ENCODE results near the gene CATSPERE. TPM values are rescaled to one million over a fixed set of nuclear protein-coding genes. Genes with fewer than 3 reads are reported as not detected.
"Not testable (repeated sequence)": the region's sequence is repeated elsewhere in the genome, so short reads cannot be mapped to it uniquely, and the experiment has no call there.

CATSPERE gene
- total and polyA plus RNA-seq, 8 donors, result 0.31 to 4.6 (median 0.63) TPM; not detected in 4

GRCh38 chr1:244665771-244666217 is 204.7 kb downstream of the CATSPERE start:
- no peak overlapping the region for H3K27ac ChIP-seq
- no peak overlapping the region for H3K4me3 ChIP-seq
- 70 to 79% (median 73%) methylated on average over 4 of the region's 4 CpGs for WGBS, 5 donors
- H3K9me3 ChIP-seq, result no peaks in the 10 kb centered on the region
- no peak for TF ChIP-seq CTCF (IDR thresholded peaks at IDR 0.05)
- TF ChIP-seq POLR2AphosphoS5 (IDR thresholded peaks at IDR 0.05), result no peak
- TF ChIP-seq POLR2A (IDR thresholded peaks at IDR 0.05), result no peak
- no peak for TF ChIP-seq EP300 (IDR thresholded peaks at IDR 0.05)
- peaks cover 8 to 53% (median 32%) of the 10 kb centered on the region in 4 donors for H3K4me1 ChIP-seq
- H3K36me3 ChIP-seq, result peaks cover 0 to under 1% (median 0%) of the 10 kb centered on the region in 4 donors
- peak in 1 of 2 donors; percentile 34 for DNase-seq
- intact Hi-C loops (cut with DNase I; ENCODE audit: low total_unique reads), result no loop called here
- no peaks in the 10 kb centered on the region for H3K27me3 ChIP-seq

GRCh38 chr1:244666672-244667418 is 205.8 kb downstream of the CATSPERE start:
- DNase-seq; H3K27ac ChIP-seq; H3K4me3 ChIP-seq; H3K36me3 ChIP-seq; H3K27me3 ChIP-seq; intact Hi-C loops (cut with DNase I; ENCODE audit: low total_unique reads); H3K9me3 ChIP-seq: not testable (repeated sequence)
- WGBS, 5 donors, result 82 to 92% (median 89%) methylated on average over 6 of the region's 6 CpGs
- peaks cover 8 to 53% (median 32%) of the 10 kb centered on the region in 4 donors for H3K4me1 ChIP-seq

GRCh38 chr1:244667797-244668196 is 206.7 kb downstream of the CATSPERE start:
- Histone ChIP-seq H3K4me3 (no peak overlapping the region), H3K4me1 (peaks cover 8 to 53% (median 35%) of the 10 kb centered on the region in 4 donors), H3K27ac (no peak overlapping the region), H3K9me3 (no peaks in the 10 kb centered on the region), H3K36me3 (peaks cover 0 to 6% (median 2%) of the 10 kb centered on the region in 4 donors), H3K27me3 (no peaks in the 10 kb centered on the region)
- TF ChIP-seq POLR2AphosphoS5 (IDR thresholded peaks at IDR 0.05), result no peak
- no peak for TF ChIP-seq EP300 (IDR thresholded peaks at IDR 0.05)
- no peak for TF ChIP-seq POLR2A (IDR thresholded peaks at IDR 0.05)
- TF ChIP-seq CTCF (IDR thresholded peaks at IDR 0.05), result no peak
- 95 to 100% (median 97%) methylated on average over 2 of the region's 2 CpGs for WGBS, 5 donors
- intact Hi-C loops (cut with DNase I; ENCODE audit: low total_unique reads), result no loop called here
- no peak for DNase-seq

- intact Hi-C loops (cut with DNase I; ENCODE audit: low total_unique reads), result no loop called here
- H3K4me3 ChIP-seq, result no peak overlapping the region
These were observed 212.0 kb downstream of the CATSPERE start for GRCh38 chr1:244672946-244673682.

More at GRCh38 chr1:244672946-244673682, 212.0 kb downstream of the CATSPERE start:
- Histone ChIP-seq H3K27ac (peak overlapping the region in 4 of 5 donors; percentile 2 to 59 (median 34)), H3K27me3 (no peaks in the 10 kb centered on the region), H3K36me3 (peaks cover 0 to 6% (median 2%) of the 10 kb centered on the region in 4 donors), H3K4me1 (peaks cover 0 to 27% (median 6%) of the 10 kb centered on the region in 4 donors), H3K9me3 (no peaks in the 10 kb centered on the region)
- no peak for TF ChIP-seq POLR2A (IDR thresholded peaks at IDR 0.05)
- TF ChIP-seq POLR2AphosphoS5 (IDR thresholded peaks at IDR 0.05), result no peak
- TF ChIP-seq EP300 (IDR thresholded peaks at IDR 0.05), result no peak
- TF ChIP-seq CTCF (IDR thresholded peaks at IDR 0.05), result no peak
- peak; percentile 31 to 78 for DNase-seq
- WGBS, 5 donors, result 39 to 49% (median 44%) methylated on average over 4 of the region's 4 CpGs
